H1 (cell line): ENCODE data around the gene RAMP2. TPM values are rescaled to one million over a fixed set of nuclear protein-coding genes. Genes with fewer than 3 reads are reported as not detected.

Experiments used
- KDM4A ChIP-seq: IDR thresholded peaks from one replicate; pipeline ENCODE4 v1.7.1; 2012; ENCODE audit warnings: low read depth, mild to moderate bottlenecking, moderate library complexity, low read length, inconsistent platforms; ENCODE audit not compliant: severe bottlenecking
- TEAD4 ChIP-seq: IDR thresholded peaks from 2 replicates; pipeline ENCODE4 v1.6.1; 2012; ENCODE audit warnings: low read depth, low read length, inconsistent platforms, mixed read lengths
- polyA plus RNA-seq, 7 experiments: library from polyadenylated mRNA; depleted of rRNA in 3 of 7; stranded (reverse) in 5 of 7; unstranded in 2 of 7; fragments of >200 nt in 5 of 7; fragments of 200-250 nt in 2 of 7; gene quantifications; 1 replicate in 5 of 7; 2 replicates in 1 of 7; 4 replicates in 1 of 7; pipeline versions ENCODE4 v1.2.1 to v1.2.3, GENCODE V29; 2011 to 2013; ENCODE audit warnings: missing spikeins in 2 of 7, mixed read lengths in 2 of 7
- total RNA-seq: library from RNA; stranded (reverse); fragmentation: NEBNext Ultra II Directional; extraction: Animal tissue kit (Norgen Biotek cat#: 25700); gene quantifications from 2 replicates; pipeline ENCODE4 v1.2.1, GENCODE V29; 2021

Gene RAMP2
- total and polyA plus RNA-seq, 2 of the 8 experiments (the other 6 are each of a cell fraction or from before 2014, with no cell fraction given) = 13.4 to 41.7 TPM

DNA sequence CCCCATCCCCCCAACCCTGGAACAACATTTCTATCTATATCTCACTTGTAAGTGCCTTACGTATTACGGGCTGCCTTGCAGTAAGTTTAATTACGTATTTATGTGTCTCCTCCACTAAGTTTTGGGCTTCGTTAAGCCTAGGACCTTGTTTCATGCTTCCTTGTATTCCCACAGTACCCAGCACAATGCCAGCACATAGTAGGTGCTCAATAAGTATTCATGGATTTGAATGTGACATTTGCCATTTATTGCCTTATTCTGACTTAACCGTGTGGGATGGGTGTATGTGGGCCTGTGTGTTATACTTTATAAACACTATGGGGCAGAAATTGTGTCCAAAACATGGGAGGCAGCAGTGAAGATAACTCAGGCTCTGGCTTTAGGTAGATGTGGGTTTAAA lies 31.5 kb downstream of the RAMP2 start (continued):
- no peak for TF ChIP-seq TEAD4
- TF ChIP-seq KDM4A = no peak
- TF ChIP-seq, all 59 proteins: peak for 0
